Ovary (tissue), 9 donors: ENCODE measurements around the gene SNCG. TPM values are rescaled to one million over a fixed set of nuclear protein-coding genes. Genes with fewer than 3 reads are reported as not detected.
"Not testable (repeated sequence)": the region's sequence is repeated elsewhere in the genome, so short reads cannot be mapped to it uniquely, and the experiment has no call there.

Experiments used
- DNase-seq, 5 donors: peaks; one replicate each; pipeline ENCODE4 v3.0.0-alpha.2; 2019 to 2020
- H3K27ac ChIP-seq, 2 donors: fragments of 200-600 bp; one replicate each; pipeline versions ENCODE4 v1.5.1 to v1.8.0; 2019 to 2022
- H3K27me3 ChIP-seq: fragments of 200-600 bp; one replicate; pipeline ENCODE4 v1.8.0; 2022
- H3K36me3 ChIP-seq: fragments of 200-600 bp; sonication (generic); one replicate; pipeline ENCODE4 v1.5.1; 2019
- H3K4me1 ChIP-seq: one replicate; pipeline ENCODE4 v1.8.1; 2013; ENCODE audit warnings: mild to moderate bottlenecking, moderate library complexity; ENCODE audit not compliant: insufficient read depth
- H3K4me3 ChIP-seq: fragments of 200-600 bp; sonication (generic); one replicate; pipeline ENCODE4 v1.5.1; 2017
- H3K9me3 ChIP-seq, 2 donors: fragments of 200-600 bp in 1 of 2; sonication (generic) in 1 of 2; one replicate each; pipeline versions ENCODE4 v1.5.1 to v1.8.1; 2013 to 2019; ENCODE audit warnings: mild to moderate bottlenecking in 1 of 2, moderate library complexity in 1 of 2
- EP300 ChIP-seq: sonication (generic); formaldehyde crosslinking; IDR thresholded peaks from one replicate; pipeline ENCODE4 v1.6.1; 2017; ENCODE audit warnings: antibody characterized with exemption
- POLR2A ChIP-seq: fragments of 450-650 bp; IDR thresholded peaks from one replicate; pipeline ENCODE4 v1.6.1; 2017; ENCODE audit warnings: antibody characterized with exemption, mild to moderate bottlenecking, moderate library complexity
- WGBS, 3 donors: extraction: QIAGEN DNeasy Blood & Tissue Kit in 1 of 3; methylation state at CpG; one replicate each; pipeline versions ENCODE4 v1.1.5 to v1.1.7; 2013 to 2017; 5-methylcytosine and 5-hydroxymethylcytosine counted together
- intact Hi-C, 4 donors: fragments of 100-400 bp; cut with DNase I; formaldehyde crosslinking; loops; one replicate each; pipeline versions ENCODE4 v1.11.0 to v1.15.1; 2022 to 2023
- polyA plus RNA-seq, 2 donors: library from polyadenylated mRNA; stranded (reverse); fragments of 200-250 nt in 1 of 2; fragments of 350-450 nt in 1 of 2; fragmentation: Illumina TruSeq in 1 of 2; extraction: RNeasy Lipid Tissue Mini Kit (QIAGEN cat#74804) in 1 of 2; gene quantifications; one replicate each; pipeline ENCODE4 v1.2.3, GENCODE V29; 2013 to 2014
- total RNA-seq, 7 donors: library from RNA; depleted of rRNA in 2 of 7; stranded (reverse); fragments of >200 nt in 2 of 7; fragmentation: NEBNext Ultra II Directional in 3 of 7; extraction: Animal tissue kit (Norgen Biotek cat#: 25700) in 3 of 7; gene quantifications; one replicate each; pipeline versions ENCODE4 v1.1.0 to v1.2.4, GENCODE V29; 2016 to 2023
- TF ChIP-seq, protein P1 (sequence below), 3 donors: fragments of 450-650 bp in 2 of 3; fragments of 200-600 bp in 1 of 3; IDR thresholded peaks; one replicate each; pipeline versions ENCODE4 v1.5.1 to v1.8.0; 2016 to 2022; ENCODE audit warnings: antibody characterized with exemption in 3 of 3, mild to moderate bottlenecking in 1 of 3
- donor health status: DM: no; HTN: no; CAD: no; lungs with moderate emphysema.
- donor health status: DM: no; HTN: no; CAD: no.
- donor health status: Bipolar disorder and iron deficiency.
- donor health status: DM: yes; HTN: yes; CAD: no.
- donor health status: DM: no; HTN: no; CAD: no.
- donor health status: DM: yes; HTN: yes; CAD: no.

The SNCG gene
- total and polyA plus RNA-seq, 9 donors: 13.7 to 76.1 (median 41.9) TPM

DNA sequence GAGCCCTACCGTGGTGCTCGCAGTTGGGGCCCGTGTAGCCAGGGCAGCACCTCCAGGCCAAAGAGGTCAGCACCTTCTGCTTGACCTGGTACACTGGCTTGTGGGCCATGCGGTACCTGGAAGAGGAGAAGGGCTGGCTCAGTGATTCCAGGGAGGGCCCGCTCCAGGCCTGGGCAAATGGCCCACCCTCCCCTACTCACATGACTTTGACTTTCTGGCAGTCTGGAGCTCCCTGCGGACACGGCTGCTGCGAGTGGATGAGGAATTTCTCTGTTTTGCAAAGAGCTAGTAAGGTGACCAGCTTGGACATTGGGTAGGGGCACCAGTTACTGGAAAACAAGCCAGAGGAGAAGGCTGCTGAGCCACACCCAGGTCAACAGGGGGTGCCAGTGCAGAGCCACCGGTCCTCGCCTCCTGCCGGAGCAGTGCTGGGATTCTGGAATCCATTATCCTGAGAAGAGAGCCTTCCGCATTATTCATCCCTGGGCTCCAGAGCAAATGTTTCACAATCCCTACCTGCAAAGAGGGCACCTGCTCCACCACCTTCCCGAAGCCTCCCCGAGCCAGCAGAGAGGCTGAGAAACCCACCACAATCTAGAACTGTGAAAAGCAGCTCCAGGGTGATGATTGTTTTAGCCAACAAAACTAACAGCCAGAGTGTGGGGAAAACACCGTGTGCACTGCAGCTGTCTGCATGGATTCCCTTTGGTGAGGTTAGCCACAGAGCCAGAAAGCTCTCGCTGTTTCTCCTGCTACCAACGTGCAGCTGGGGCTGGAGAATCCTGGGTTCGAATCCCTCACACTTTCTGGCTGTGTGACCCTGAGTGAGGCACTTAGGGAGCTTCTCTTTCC, 12.8 kb upstream of the SNCG start:
- Histone ChIP-seq H3K4me3 (no peak overlapping the region), H3K4me1 (peaks cover 12% of the 10 kb centered on the region), H3K36me3 (no peaks in the 10 kb centered on the region), H3K9me3 (no peaks in the 10 kb centered on the region), H3K27me3 (no peaks in the 10 kb centered on the region), H3K27ac (no peak overlapping the region)
- 37 to 44% (median 39%) methylated on average over 18 of the region's 18 CpGs for WGBS, 3 donors
- intact Hi-C loops: no loop called here
- TF ChIP-seq, protein P1, sequence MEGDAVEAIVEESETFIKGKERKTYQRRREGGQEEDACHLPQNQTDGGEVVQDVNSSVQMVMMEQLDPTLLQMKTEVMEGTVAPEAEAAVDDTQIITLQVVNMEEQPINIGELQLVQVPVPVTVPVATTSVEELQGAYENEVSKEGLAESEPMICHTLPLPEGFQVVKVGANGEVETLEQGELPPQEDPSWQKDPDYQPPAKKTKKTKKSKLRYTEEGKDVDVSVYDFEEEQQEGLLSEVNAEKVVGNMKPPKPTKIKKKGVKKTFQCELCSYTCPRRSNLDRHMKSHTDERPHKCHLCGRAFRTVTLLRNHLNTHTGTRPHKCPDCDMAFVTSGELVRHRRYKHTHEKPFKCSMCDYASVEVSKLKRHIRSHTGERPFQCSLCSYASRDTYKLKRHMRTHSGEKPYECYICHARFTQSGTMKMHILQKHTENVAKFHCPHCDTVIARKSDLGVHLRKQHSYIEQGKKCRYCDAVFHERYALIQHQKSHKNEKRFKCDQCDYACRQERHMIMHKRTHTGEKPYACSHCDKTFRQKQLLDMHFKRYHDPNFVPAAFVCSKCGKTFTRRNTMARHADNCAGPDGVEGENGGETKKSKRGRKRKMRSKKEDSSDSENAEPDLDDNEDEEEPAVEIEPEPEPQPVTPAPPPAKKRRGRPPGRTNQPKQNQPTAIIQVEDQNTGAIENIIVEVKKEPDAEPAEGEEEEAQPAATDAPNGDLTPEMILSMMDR (IDR thresholded peaks at IDR 0.05): no peak
- no peak for TF ChIP-seq EP300
- DNase-seq: peak in 4 of 5 donors; percentile 43 to 65 (median 60)

DNA sequence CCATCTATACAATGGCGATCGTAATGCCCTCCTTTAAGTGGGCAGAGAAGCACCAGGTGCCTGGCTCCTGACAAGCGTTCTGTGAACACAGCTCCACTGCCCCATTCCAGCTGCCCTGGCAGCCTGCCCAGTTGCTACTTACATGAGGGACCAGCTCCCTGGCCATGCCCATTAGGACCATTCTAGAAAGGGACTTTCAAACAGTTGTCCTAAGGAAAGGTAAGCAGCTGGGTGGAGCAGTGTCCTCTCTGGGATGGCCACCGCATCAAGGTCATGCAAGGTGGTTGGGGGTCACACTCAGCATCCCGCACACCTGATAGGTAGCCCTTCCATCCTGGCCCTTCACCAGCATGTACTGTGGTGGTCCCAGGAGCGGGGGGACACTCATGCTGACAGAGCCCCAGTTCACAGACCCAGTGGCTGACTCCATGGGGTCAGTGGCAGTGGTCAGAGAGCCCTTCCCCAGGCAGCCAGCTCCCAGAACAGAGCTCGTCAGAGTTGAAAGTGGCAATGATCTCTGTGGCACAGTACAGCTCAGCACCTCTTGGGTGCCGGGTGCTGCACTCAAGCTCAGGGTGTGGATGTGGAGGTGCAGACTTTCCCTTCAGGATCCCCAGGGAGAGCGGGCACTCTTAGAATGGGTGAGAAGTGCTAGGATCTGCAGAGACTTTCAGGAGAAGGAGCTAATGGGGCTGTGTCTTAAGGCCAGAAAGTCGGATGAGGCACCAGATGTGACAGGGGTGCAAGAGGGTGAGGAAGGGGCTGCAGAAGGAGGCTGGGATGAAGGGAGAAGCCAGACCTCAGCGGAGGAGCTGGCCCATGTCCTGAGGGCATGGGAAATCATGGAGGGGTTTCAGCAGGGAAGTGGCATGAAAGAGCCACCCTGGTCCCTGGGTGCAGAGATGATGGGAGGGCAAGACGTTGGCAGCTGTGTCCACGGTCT, 11.9 kb upstream of the SNCG start:
- intact Hi-C loops: no loop called here
- DNase-seq: peak in 4 of 5 donors; percentile 48 to 66 (median 60)
- 76 to 84% (median 78%) methylated on average over 13 of the region's 13 CpGs for WGBS, 3 donors
- Histone ChIP-seq H3K27ac (no peak overlapping the region), H3K4me1 (peaks cover 12% of the 10 kb centered on the region), H3K36me3 (no peaks in the 10 kb centered on the region), H3K27me3 (no peaks in the 10 kb centered on the region), H3K9me3 (no peaks in the 10 kb centered on the region), H3K4me3 (no peak overlapping the region)
- TF ChIP-seq POLR2A (no peak), EP300 (no peak)
- TF ChIP-seq, protein P1 (IDR thresholded peaks at IDR 0.05): no peak

DNA sequence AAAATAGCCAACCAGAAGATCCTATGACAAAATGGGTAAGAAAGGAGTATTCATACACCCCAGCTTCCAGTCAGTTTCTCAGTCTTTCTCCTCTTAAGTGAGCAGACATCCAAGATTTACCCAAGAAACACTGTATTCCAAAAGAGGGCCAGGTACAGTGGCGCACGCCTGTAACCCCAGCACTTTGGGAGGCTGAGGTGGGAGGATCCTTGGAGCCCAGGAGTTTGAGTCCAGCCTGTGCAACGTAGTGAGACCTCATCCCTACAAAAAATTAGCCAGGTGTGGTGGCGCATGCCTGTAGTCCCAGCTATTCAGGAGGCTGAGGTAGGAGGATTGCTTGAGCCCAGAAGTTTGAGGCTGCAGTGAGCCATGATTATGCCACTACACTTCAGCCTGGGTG, 10.6 kb upstream of the SNCG start:
- DNase-seq: peak in 1 of 5 donors; percentile 7

DNA sequence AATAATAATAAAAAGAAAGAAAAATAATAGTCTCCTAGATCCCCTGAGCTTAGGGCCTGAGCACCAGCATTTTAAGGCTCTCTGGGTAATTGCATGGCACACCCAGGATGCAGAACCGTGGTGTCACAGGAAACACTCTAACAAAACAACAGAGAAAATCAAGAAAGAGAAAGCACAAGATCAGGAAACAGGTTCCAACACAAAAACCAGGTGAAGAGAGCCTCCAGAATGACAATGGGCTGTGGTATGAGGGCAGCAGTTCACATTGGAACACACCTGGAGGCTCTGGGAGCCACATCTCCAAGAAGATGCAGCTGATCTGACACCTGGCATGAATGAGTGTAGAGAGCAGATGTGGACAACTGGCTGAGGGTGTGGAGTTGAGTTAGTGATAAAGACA, 8.1 kb upstream of the SNCG start:
- DNase-seq: peak in 3 of 5 donors; percentile 0 to 4 (median 1)
- Histone ChIP-seq H3K9me3 (no peaks in the 10 kb centered on the region), H3K27ac (no peak overlapping the region), H3K36me3 (no peaks in the 10 kb centered on the region), H3K27me3 (no peaks in the 10 kb centered on the region), H3K4me3 (no peak overlapping the region), H3K4me1 (peaks cover 24% of the 10 kb centered on the region)
- intact Hi-C loops: no loop called here
- TF ChIP-seq EP300 (no peak), POLR2A (no peak)
- TF ChIP-seq, protein P1 (IDR thresholded peaks at IDR 0.05): no peak
- 45 to 65% (median 62%) methylated on average over 1 of the region's 1 CpG for WGBS, 3 donors

More for the DNA sequence above, 10.6 kb upstream of the SNCG start:
- H3K27ac ChIP-seq, intact Hi-C loops, H3K36me3 ChIP-seq, H3K4me3 ChIP-seq, H3K27me3 ChIP-seq, H3K9me3 ChIP-seq: not testable (repeated sequence)
- H3K4me1 ChIP-seq: peaks cover 12% of the 10 kb centered on the region
- WGBS, 3 donors: 93 to 94% (median 93%) methylated on average over 4 of the region's 4 CpGs
